ENCODE data around the gene ZNF750.

ZNF750 gene

GRCh38 chr17:82873521-82873920 lies 33.7 kb upstream of the ZNF750 start:
- H3K4me3 ChIP-seq (replicated peaks; ENCODE audit: insufficient read depth, low read length) = no peak overlapping the region
- no peaks in the 10 kb centered on the region for H3K27me3 ChIP-seq (ENCODE audit: insufficient read depth, poor library complexity, severe bottlenecking)
- H3K27ac ChIP-seq (replicated peaks) = no peak overlapping the region
- TF ChIP-seq GABPA (IDR thresholded peaks at IDR 0.05; ENCODE audit: low read depth) (no peak), CTCF (IDR thresholded peaks at IDR 0.05; ENCODE audit: insufficient read depth, low read length) (no peak), SPI1 (IDR thresholded peaks at IDR 0.05; ENCODE audit: borderline replicate concordance, low read depth) (no peak), REST (IDR thresholded peaks at IDR 0.05; ENCODE audit: insufficient replicate concordance, low read depth) (no peak), POLR2AphosphoS5 (IDR thresholded peaks at IDR 0.05; ENCODE audit: low read depth) (no peak)
- no peak for DNase-seq (ENCODE audit: low read depth in 1 of 2, low spot score in 1 of 2)

- no peak for TF ChIP-seq SPI1 (IDR thresholded peaks at IDR 0.05; ENCODE audit: borderline replicate concordance, low read depth)
- no peak for TF ChIP-seq GABPA (IDR thresholded peaks at IDR 0.05; ENCODE audit: low read depth)
- TF ChIP-seq POLR2AphosphoS5 (IDR thresholded peaks at IDR 0.05; ENCODE audit: low read depth) = no peak
- TF ChIP-seq REST (IDR thresholded peaks at IDR 0.05; ENCODE audit: insufficient replicate concordance, low read depth) = no peak
- no peak for TF ChIP-seq CTCF (IDR thresholded peaks at IDR 0.05; ENCODE audit: insufficient read depth, low read length)
- Histone ChIP-seq H3K27ac (replicated peaks) (no peak overlapping the region), H3K4me3 (replicated peaks; ENCODE audit: insufficient read depth, low read length) (no peak overlapping the region), H3K27me3 (ENCODE audit: insufficient read depth, poor library complexity, severe bottlenecking) (no peaks in the 10 kb centered on the region)
- no peak for DNase-seq (ENCODE audit: low read depth in 1 of 2, low spot score in 1 of 2)
Measured at GRCh38 chr17:82872591-82873520, 33.0 kb upstream of the ZNF750 start.

- no peak for TF ChIP-seq POLR2AphosphoS5 (IDR thresholded peaks at IDR 0.05; ENCODE audit: low read depth)
- no peak for TF ChIP-seq REST (IDR thresholded peaks at IDR 0.05; ENCODE audit: insufficient replicate concordance, low read depth)
- TF ChIP-seq CTCF (IDR thresholded peaks at IDR 0.05; ENCODE audit: insufficient read depth, low read length) = no peak
- H3K27ac ChIP-seq (replicated peaks) = no peak overlapping the region
Measured at GRCh38 chr17:82871776-82872561, 32.1 kb upstream of the ZNF750 start.

More at GRCh38 chr17:82871776-82872561, 32.1 kb upstream of the ZNF750 start:
- no peak for DNase-seq (ENCODE audit: low read depth in 1 of 2, low spot score in 1 of 2)
- Histone ChIP-seq H3K27me3 (ENCODE audit: insufficient read depth, poor library complexity, severe bottlenecking) (no peaks in the 10 kb centered on the region), H3K4me3 (replicated peaks; ENCODE audit: insufficient read depth, low read length) (no peak overlapping the region)

All from HL-60 (cell line).